GM18858 (cell line): ENCODE results near the gene FBXO44.
"Not testable (repeated sequence)": the region's sequence is repeated elsewhere in the genome, so short reads cannot be mapped to it uniquely, and the experiment has no call there.

Experiments
- ATAC-seq: cut with Tn5 transposase; IDR thresholded peaks from one replicate; pipeline ENCODE4 v1.9.1; 2021; ENCODE audit not compliant: unreplicated experiment

The FBXO44 gene

DNA sequence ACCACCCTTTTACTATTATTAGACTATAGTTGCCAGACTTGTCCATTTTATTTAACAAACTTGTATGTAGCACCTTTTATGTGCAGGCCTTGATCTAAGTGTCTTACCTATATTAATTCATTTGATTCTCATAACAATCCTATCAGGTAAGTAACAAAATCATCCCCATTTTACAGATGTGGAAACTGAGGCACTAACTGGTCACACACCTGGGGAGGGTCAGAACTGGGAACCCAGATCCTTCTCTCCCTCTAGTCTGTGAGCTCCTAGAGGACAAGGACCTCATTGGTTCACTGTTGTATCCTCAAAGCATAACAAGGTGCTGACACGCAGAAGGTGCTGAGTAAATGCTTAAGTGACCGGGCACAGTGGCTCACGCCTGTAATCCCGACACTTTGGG lies 15.3 kb upstream of the FBXO44 start:
- no peak for ATAC-seq

DNA sequence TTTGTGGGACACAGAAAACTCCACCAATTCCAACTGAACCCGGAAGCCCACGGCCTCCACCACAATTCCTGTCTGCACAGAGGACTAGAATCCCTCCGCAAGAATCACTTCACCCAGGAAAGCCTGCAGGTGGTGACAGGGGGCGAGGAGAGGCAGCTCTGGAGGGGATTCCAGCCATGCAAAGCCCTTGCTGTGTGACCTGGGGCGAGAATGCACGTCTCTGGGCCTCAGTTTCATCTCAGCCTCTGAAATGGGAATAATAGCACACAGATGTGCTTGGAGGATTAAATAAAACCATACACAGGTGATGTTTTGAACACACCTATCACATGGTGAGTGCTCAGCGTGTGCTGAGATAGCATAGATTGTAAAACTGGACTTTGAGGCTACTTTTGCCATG lies 14.6 kb upstream of the FBXO44 start:
- no peak for ATAC-seq

DNA sequence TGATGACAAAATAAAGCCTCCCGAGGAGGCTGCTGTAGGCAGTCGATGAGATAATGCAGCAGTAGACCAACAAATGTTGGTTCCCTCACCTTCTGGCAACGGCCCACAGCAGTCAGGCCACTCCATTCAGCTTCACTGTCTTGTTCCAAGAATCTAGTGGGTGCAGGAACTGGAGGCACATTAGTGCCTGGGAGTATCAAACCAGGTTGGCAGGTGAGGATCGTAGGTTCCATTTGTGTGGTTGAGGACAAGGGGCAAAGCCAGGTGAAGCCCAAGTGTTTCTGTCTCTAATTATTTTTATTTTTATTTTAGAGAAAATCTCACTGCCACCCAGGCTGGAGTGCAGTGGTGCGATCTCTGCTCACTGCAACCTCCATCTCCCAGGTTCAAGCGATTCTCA lies 13.7 kb upstream of the FBXO44 start:
- no peak for ATAC-seq

DNA sequence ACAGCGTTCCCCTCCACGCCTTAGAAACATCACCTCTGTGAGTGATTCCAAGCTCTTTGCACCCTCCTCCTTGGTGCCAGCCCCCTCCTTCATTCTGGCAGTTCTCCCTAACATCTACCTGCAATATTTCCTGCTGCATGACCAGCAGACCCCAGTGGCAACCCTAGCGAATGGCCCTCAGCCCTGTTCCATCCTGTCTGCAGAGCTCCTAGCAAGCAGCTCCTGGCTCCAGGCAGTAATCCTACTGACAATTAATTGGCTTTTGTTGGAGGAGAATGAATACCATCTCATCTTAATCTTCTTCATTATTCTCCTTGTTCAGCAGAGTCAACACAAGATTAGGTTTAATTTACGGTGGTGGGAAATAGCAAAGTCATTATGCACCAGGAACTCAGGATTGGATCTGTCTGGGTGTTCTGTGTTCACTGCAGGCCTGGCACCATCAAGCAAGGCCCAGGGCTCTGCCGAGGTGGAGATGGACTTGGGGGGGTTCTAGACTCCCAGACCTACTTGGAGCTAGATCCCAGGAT lies 12.8 kb upstream of the FBXO44 start:
- ATAC-seq, result no peak

DNA sequence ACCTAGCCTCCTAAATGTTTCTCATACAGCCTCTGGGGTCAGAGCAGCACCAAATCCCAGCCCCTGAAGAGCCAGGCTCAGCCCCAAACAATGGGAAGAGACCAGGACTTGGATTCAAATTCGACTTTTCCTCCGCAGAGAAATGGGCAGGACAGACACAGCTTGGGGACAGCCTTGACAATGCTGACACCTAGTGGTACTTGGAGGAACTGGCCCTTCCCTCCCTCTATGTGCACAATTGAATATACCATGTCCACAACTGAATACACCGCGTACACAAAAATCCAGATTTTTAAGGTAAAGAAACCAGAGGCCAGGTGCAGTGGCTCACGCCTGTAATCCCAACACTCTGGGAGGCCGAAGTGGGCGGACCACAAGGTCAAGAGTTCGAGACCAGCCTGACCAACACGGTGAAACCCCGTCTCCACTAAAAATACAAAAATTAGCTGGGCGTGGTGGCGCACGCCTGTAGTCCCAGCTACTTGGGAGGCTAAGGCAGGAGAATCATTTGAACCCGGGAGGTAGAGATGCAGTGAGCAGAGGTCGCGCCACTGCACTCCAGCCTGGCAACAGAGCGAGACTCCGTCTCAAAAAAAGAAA lies 12.2 kb upstream of the FBXO44 start:
- not testable (repeated sequence) for ATAC-seq

DNA sequence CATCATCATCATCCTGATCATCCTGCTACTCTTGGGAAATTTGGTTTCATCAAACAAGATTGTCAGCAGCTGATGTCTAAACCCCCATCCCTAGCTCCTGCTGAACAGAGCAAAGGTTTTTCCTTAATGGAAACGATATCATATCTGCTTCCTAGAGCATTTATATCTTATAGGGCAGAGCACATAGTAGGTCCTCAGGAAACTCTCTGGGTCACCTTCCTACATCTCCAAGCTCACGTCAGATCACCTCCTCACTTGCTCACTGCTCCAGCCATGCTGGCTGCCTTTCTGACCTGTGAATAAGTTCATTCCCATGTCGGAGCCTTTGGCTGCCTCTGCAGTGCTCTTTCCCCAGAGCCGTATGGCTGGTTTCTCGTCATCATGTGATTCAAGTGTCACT lies 10.9 kb upstream of the FBXO44 start:
- ATAC-seq, result no peak

DNA sequence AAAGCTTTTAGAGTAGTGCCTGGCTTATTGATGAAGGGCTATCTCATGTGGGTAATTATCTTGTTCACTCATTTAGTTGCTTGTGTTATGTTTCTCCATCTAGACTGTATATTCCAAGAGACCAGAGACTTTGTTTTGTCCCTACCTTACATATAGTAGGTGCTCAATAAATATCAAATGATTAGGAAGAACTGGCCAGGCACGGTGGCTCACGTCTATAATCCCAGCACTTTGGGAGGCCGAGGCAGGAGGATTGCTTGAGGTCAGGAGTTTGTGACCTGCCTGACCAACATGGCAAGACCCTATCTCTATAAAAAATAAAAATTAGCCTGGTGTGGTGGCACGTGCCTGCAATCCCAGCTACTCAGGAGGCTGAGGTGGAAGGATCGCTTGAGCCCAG lies 9.4 kb upstream of the FBXO44 start:
- ATAC-seq, result no peak

DNA sequence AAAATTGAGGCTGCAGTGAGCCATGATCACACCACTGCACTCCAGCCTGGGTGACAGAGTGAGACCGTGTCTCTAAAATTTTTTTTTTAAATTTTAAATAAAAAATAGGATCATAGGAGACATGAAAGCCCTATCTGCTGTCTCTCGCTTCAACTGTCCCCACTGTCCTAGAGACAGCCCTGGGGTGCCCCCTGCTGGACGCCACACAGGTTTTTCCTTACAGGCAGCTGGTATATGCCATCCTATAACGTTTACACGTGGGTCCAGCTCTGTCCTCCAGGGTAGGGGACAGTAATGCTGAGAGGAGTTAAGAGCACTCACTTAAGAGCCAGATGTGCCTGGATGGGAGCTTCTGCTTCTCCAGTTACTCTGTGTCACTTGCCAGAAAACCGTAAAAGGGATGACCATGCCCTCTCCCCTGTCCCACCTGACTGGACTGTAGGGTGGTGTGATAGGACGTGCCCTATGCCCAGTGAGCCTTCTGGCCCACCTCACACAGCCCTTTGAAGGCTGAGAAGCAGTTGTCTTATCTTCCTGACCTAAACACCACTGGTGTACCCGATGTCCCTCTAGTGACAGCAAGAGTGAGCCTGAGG lies 8.9 kb upstream of the FBXO44 start:
- no peak for ATAC-seq

DNA sequence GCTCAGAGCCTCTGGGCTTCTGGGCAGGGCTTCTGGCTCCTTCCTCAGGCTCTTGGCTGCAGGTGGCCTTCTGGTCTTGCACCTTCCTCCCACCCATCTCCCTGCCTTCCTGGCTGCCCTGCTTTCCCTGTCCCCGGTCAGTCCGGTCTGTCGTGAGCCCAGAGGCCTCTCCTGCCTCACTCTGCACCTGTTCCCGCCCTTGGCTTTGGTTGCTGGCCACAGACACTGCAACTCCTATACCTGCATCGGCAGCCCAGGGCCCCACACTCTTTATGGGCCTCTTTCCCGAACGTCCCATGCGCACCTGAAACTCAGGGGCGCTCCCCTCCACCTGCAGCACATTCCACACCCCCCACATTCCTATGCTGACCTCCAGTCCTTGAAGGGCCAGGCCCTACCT lies 8.4 kb upstream of the FBXO44 start:
- ATAC-seq, result no peak

DNA sequence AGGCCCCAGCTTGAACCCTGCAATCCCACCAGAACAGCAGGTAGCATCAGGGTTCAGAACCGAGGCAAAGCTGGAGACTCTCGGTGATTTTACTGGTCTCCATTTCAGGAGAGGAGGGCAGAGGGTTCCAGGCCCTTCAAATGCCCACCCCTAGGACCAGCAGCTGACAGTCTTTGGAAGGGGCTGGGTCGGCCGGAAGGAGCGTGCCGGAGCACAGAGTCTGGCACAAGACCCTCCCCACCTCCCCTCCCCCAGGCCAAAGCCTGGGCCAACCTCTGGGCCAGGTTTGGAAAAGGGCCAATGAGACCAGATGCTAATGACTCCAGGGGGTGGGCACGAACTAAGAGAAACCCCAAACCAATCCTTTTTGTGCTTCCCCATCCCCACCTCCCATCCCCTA lies 7.3 kb upstream of the FBXO44 start:
- no peak for ATAC-seq

DNA sequence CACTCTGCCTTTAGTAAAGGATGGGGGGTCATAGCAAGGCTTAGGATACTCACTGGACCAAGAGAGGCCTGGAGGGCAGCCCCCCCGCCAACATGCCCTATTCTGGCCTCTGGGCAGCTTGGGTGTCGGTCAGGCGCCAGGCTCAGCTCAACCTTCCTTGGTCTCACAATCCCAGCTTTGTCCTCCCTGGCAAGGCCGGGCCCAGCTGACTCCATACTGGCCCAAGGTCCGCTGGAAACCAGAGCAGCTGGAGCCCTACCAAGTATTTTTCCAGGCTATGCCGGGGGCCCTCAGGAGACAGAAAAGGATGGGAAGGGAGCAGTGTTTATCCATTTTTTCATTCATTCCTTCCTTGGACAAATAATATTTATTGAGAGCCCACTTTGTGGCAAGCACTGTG lies 6.6 kb upstream of the FBXO44 start:
- ATAC-seq, result no peak

DNA sequence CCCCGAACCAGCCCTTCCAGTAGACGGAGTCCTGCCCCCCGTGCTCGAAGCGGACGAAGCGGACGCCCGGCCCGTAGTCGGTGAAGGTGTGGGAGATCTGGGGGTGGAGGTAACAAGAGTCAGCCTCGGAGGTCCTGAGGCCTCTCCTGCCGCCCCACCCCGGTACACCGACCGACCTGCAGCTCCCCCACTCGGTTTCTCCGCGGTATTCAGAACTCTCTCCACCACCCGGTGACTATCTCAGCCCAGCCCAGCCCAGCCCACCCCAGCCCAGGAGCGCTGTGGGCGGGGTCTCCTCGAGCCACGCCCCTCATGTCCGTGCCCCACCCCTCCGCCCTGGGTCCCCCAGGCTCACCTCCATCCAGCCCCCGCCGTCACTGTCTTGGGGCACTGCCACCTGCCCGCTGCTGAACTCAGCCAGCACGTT lies 5.9 kb upstream of the FBXO44 start:
- no peak for ATAC-seq

DNA sequence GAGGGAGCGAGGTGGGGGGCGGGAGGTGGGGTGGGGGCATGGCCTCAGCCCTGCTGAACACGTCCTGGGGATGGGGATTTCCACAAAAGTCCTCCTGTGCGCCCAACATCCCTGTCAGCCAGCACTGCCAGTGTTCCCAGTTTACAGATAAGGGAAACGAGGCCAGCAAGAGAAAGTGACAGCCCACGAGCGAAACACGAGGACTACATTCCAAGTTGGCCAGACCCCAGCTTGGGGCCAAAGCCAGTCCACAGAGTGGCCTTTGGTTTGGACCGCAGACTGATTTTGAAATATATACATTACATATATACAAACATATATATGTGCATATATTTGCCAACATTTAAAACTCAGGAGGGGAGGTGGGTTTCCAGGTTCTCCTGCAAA lies 5.4 kb upstream of the FBXO44 start:
- no peak for ATAC-seq

DNA sequence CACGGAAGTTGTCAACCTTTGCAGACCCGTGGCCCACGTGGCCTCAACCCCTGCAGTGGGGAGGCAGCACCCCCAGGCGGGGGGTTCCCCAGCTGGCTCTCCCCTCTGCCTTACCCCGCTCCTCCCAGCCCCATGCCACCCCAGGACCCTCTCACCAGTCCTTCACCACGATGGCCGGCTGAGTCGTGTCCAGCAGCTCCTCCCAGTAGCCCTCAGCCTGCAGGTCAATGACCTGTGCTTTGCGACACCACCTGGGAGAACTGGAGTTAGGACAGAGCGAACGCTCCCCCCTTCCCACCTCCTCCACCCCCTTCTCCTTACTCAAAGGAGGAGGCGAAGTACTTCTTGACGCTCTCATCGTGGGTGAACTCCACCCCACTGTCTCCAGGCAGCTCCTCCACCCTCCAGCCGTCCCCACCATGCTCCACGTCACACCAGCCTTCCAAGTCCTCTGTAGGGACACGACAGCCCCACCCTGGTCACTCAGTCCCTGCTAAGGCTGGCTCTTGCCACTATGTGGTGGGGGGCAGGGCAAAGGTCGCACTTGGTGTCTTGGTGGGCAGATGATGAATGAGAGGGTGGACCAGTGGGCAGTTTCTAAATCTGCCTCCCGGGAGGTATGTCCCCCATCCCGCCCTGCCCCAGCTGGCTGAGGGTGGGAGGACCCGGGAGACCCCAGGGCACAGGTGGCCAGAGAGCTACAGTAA lies 4.9 kb upstream of the FBXO44 start:
- no peak for ATAC-seq

DNA sequence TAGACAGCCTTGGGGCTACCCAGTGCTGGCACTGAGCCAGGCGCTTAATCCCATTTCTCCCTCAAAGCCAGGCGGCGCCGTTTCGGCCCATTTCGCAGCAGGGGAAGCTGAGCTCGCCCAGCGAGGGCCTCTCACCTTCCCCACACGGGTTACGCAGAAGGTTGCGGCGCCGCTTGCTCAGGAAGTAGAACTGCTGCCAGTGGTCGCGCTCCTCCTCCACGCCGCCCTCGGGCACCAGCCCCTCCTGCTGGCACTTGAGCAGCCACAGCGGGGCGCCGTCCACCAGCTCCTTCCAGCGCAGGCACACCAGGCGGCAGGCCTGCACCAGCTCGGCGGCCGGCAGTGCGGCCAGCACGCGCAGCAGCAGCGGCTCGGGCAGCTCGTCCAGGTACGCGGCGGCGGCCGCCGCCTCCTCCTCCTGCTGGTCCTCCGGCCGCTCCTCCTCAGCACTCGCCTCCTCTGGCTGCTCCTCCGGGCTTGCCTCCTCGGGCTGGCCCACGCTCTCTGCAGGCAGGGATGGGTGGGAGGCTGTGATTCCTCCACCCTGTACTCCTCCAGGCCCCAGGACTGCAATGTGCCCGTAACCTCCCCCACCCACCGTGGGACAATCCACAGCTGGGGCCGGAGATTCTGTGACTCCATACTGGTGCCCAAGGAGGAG lies 4.2 kb upstream of the FBXO44 start:
- ATAC-seq, result no peak

DNA sequence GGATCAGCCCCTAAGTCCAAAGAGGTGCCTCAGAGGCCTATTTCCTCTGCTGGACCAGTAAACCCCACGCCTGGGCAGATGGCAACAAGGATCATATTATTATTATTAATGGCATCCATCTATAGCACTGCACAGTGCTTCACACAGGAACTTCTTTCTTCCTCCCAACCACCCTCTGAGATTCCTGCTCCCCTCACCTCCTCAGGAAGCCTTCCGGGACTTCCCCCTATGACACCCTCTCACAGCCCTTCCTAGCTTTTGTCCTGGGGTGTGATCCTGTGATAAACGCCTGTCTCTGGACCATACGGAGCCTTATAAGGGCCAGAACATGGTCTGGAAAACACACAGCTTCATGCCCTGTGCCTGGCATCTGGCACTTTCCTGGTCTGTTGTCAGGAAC lies 3.7 kb upstream of the FBXO44 start:
- no peak for ATAC-seq

DNA sequence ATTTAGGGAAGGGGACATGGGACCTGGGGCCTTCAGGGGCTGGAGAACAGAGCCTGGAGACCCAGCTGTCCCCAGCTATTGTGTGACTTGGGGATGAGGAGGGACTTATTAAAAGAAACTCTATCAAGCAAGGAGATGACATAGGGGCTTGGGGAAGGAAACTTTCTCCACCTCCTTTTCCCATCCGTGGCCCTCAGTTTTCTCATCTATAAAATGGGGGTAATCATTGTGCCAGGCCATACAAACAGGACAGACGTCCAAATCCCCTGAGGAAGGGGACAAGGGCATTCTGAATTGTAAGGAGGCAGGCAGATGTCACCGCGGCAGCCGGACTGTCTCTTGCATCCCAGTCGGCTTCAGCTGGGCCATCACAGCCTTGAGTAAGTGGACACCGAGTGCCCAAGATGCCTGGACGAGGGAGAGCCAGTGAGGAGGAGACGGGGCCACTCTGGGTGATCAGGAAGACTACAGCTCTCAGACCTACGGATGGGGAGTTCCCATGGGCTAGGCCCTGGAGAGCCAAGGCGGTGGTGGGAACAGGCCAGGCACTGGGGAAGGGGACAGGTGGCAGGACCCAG lies 2.4 kb upstream of the FBXO44 start:
- no peak for ATAC-seq

DNA sequence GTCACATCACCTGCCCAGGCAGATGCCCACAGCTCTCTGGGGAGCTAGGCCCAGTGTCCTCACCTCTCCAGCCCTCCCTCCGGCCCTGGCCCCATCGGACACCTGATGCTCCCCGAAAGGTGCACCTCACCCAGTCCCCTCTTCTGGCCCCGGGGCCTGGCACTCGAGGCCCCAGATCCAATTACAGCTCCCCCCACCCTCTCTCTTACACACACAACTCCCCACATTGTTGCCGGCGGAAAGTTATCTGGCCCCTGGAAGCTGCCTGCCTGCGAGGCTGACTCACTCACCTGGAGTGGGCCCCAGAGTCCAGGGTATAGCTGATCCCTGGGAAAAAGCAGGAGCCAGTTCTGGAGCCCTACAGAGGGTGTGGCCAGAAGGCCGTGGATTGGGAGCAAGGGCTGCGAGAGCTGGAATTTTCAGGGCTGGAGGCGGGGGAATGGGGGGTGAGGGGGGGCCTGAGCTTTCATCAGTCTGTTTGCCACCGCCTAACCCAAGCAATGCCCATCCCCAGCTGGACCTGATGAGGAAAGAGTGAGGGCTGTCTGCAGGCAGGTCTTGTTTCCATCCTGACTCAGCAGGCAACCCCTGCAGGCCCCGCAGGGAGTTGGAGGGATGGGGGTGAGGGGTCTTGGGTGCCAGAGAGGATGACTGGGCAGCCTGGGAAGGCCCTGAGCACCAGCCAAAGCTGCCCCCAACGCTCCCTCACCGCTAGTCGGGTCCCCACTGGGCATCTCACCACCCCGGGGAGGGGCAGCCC lies 1.4 kb upstream of the FBXO44 start:
- no peak for ATAC-seq

DNA sequence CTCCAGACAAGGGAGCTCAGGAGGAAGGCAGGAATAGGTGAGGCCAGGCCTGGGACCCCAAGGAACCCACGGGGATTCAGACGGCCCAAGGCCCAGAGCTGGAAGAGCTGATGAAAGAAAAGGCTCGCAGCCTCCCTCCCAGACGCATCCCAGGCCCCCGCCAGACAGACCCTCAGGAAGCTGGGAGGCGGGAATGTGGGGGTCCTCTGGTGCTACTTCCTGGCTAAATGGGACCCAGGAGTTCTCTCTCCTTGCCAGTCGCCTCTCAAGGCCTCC lies 878 bp upstream of the FBXO44 start:
- no peak for ATAC-seq

DNA sequence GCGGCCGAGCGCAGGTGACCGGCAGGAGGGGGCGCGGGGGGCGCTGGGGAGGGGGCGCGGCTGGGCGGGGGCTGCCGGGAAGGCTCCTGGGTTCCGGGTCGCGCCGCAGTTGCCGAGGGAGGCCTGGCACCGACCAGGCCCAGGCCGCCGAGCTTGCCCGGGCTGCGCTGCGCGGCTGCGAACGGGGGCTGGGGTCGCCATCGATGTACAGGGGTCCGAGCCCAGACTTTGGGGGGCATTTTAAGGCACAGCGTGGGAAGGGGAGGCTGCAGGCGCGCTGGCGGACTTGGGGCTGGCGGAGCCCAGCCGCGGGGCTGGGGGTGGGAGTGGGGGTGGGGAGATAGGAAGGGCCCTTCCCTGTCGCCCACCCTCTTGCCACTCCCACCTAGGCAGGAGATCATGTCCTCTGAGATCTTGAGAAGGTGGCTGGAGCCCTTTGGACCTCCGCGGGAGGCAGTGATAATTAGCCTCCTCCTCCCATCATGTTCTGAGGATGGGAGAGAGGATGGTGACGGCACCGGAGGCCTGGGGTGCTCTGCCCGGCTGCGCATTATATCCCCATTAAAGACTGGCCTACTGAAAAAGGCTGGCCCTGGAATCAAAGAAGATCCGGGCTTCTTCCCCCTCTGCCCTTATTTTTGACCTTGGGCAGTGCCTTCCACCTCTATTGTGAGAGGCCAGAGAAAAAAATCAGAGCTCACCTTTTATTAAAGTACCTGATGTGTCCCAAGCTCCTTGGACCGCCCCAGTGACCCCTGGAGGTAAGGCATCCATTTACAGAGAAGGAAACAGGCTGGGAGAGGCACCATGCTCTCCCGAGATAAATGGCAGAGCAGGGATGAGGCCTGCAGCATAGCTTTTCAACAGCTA lies 497 bp downstream of the FBXO44 start:
- ATAC-seq, result no peak
